Lower lobe of right lung (tissue), 2 donors: ENCODE measurements around the gene CAPN1. TPM values are rescaled to one million over a fixed set of nuclear protein-coding genes. Genes with fewer than 3 reads are reported as not detected.

ENCODE experiments used
- ATAC-seq, 2 donors: fragments of 200-7000 bp; cut with Tn5 transposase; one replicate each; pipeline ENCODE4 v1.9.1; 2020 to 2022; ENCODE audit warnings: mild to moderate bottlenecking in 2 of 2, moderate library complexity in 2 of 2
- DNase-seq: peaks from one replicate; pipeline ENCODE4 v3.0.0-alpha.2; 2020
- H3K27ac ChIP-seq: fragments of 200-600 bp; one replicate; pipeline ENCODE4 v1.8.0; 2022
- H3K27me3 ChIP-seq: fragments of 200-600 bp; one replicate; pipeline ENCODE4 v1.8.0; 2022; ENCODE audit warnings: low read depth
- H3K36me3 ChIP-seq: fragments of 200-600 bp; one replicate; pipeline ENCODE4 v1.8.0; 2022; ENCODE audit warnings: mild to moderate bottlenecking
- H3K4me1 ChIP-seq: fragments of 200-600 bp; one replicate; pipeline ENCODE4 v1.8.0; 2022
- H3K4me3 ChIP-seq: fragments of 200-600 bp; one replicate; pipeline ENCODE4 v1.8.0; 2022; ENCODE audit warnings: mild to moderate bottlenecking
- H3K9me3 ChIP-seq: fragments of 200-600 bp; one replicate; pipeline ENCODE4 v1.8.0; 2022
- intact Hi-C: fragments of 100-400 bp; cut with DNase I; formaldehyde crosslinking; loops from one replicate; pipeline ENCODE4 v1.11.0; 2022
- total RNA-seq: library from RNA; stranded (reverse); fragmentation: NEBNext Ultra II Directional; extraction: Animal tissue kit (Norgen Biotek cat#: 25700); gene quantifications from one replicate; pipeline ENCODE4 v1.2.1, GENCODE V29; 2021
- TF ChIP-seq, protein P1 (sequence below): fragments of 200-600 bp; IDR thresholded peaks from one replicate; pipeline ENCODE4 v1.8.0; 2022; ENCODE audit warnings: antibody characterized with exemption, mild to moderate bottlenecking
- donor health status: DM: no; HTN: yes; CAD: no; lungs with severe emphysema.

CAPN1 gene
- total RNA-seq, 1 donor from 2014 or later: 176 TPM

DNA sequence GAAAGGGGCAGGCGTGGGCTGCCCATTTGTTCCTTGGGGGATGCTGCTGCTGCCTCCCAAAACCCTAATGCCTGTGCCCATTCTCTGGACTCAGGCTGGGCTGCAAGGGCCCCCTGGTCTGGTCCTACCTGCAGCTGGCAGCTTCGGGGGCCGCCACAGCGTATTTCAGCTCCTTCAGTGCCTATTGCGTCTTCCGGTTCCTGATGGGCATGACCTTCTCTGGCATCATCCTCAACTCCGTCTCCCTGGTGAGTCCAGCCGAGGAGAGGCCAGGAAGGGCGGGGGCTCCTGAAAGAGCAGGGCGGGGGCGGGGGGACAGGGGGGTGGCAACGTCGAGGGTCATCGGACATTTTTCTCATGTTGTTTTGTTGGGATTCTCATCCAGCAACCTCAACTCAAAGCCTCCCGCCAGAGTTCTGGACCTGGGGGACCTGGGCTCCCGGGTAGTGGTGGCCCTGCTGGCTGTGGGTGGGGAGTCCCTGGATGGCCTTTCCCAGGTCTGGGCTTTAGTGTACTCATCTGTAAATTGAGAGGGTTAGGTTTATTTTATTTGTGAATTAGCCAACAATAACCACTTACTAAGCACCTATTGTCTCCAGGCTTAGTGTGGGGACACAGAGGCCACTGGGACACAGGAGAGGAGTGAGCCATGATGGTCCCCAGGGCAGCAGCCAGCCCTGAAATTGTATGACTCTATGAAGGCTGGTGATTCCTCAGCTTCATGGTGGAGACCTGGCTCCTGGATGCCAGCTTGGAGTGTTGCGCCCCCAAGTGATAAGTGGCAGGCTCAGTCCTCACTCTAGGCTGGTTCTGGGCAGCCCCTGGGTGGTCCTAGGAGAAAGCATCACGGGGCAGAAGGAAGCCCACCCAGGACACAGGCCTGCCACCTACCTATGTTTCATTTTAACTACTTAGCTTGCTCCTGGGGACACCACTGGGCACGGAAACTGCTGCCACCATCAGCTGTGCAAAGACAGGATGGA lies 36.0 kb downstream of the CAPN1 start:
- Histone ChIP-seq H3K27ac (no peak overlapping the region), H3K4me1 (peaks cover 16% of the 10 kb centered on the region), H3K9me3 (no peaks in the 10 kb centered on the region), H3K4me3 (no peak overlapping the region), H3K36me3 (no peaks in the 10 kb centered on the region), H3K27me3 (no peaks in the 10 kb centered on the region)
- no peak for ATAC-seq
- intact Hi-C loops: no loop called here
- DNase-seq: no peak
- TF ChIP-seq, protein P1, sequence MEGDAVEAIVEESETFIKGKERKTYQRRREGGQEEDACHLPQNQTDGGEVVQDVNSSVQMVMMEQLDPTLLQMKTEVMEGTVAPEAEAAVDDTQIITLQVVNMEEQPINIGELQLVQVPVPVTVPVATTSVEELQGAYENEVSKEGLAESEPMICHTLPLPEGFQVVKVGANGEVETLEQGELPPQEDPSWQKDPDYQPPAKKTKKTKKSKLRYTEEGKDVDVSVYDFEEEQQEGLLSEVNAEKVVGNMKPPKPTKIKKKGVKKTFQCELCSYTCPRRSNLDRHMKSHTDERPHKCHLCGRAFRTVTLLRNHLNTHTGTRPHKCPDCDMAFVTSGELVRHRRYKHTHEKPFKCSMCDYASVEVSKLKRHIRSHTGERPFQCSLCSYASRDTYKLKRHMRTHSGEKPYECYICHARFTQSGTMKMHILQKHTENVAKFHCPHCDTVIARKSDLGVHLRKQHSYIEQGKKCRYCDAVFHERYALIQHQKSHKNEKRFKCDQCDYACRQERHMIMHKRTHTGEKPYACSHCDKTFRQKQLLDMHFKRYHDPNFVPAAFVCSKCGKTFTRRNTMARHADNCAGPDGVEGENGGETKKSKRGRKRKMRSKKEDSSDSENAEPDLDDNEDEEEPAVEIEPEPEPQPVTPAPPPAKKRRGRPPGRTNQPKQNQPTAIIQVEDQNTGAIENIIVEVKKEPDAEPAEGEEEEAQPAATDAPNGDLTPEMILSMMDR: no peak

DNA sequence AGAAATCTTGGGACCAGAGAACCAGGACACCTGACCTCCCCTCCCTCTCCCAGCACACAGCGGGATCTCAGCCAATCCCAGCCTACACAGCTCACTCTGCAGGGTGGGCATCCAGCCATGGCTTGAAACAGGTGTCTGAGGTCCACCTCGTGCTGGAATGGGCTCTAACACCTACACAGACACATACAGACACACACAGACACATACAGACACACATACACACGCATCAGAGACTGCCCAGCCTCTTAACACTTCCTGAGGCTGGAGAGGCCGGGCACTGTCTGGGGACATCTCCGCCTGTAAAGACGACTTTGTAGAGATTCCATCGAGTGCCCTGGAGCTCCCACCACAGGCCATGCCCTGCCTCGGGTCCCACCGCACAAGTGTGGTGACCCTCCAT lies 36.7 kb downstream of the CAPN1 start:
- H3K4me3 ChIP-seq: no peak overlapping the region
- H3K4me1 ChIP-seq: peaks cover 19% of the 10 kb centered on the region
- H3K9me3 ChIP-seq: no peaks in the 10 kb centered on the region
- TF ChIP-seq, protein P1: no peak
- intact Hi-C loops: no loop called here
- H3K27ac ChIP-seq: no peak overlapping the region
- no peaks in the 10 kb centered on the region for H3K36me3 ChIP-seq
- DNase-seq (no peak), ATAC-seq (no peak)
- H3K27me3 ChIP-seq: no peaks in the 10 kb centered on the region

DNA sequence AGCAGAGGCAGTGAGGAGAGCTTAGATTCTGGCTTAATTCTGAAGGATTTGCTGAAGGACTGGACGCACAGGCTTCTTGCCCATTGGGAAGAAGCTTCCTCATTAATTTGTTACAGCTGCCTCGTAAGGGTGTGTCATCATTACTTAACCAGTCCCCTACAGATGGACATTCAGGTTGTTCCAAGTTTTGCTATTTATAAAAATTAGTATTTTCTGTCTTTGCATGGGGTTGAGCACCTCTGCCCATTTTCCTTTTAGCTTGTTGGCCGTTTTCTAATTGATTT lies 38.1 kb downstream of the CAPN1 start:
- no peak for DNase-seq
- no peak overlapping the region for H3K4me3 ChIP-seq
- no peak overlapping the region for H3K27ac ChIP-seq
- TF ChIP-seq, protein P1: no peak
- H3K9me3 ChIP-seq: no peaks in the 10 kb centered on the region
- intact Hi-C loops: no loop called here
- no peaks in the 10 kb centered on the region for H3K36me3 ChIP-seq
- peaks cover 17% of the 10 kb centered on the region for H3K4me1 ChIP-seq
- no peak for ATAC-seq
- H3K27me3 ChIP-seq: no peaks in the 10 kb centered on the region

GRCh38 chr11:65221026-65221425 lies 39.3 kb downstream of the CAPN1 start:
- Histone ChIP-seq H3K4me1 (peaks cover 24% of the 10 kb centered on the region), H3K9me3 (no peaks in the 10 kb centered on the region), H3K4me3 (no peak overlapping the region), H3K27ac (no peak overlapping the region), H3K36me3 (no peaks in the 10 kb centered on the region), H3K27me3 (no peaks in the 10 kb centered on the region)
- DNase-seq (no peak), ATAC-seq (no peak)
- intact Hi-C loops: no loop called here
- TF ChIP-seq, protein P1: no peak

DNA sequence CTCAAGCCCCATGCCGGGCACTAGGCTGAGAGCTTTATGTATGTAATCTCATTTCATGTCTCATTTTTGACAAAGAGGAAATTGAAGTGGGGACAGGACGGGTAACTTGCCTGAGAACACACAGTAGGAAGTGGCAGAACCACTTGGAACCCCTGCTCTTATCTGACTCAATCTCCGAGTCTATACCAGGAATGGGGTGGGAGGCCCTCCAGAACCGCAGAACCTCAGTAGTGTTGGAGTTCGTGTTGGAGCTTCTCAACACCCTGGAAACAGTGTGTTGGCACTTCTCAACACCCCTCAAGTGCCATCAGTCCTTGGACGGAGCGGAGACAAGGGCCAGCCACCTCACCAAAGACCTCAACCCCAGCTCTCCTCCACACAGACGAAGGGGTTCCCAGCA lies 41.3 kb downstream of the CAPN1 start:
- Histone ChIP-seq H3K4me3 (no peak overlapping the region), H3K36me3 (no peaks in the 10 kb centered on the region), H3K27me3 (no peaks in the 10 kb centered on the region), H3K27ac (no peak overlapping the region), H3K9me3 (no peaks in the 10 kb centered on the region), H3K4me1 (peaks cover 24% of the 10 kb centered on the region)
- TF ChIP-seq, protein P1: no peak
- peak; percentile 28 to 78 for ATAC-seq
- no peak for DNase-seq
- intact Hi-C loops: no loop called here
